ENCODE measurements around the gene UBE3C. TPM values are rescaled to one million over a fixed set of nuclear protein-coding genes. Genes with fewer than 3 reads are reported as not detected.

Gene UBE3C
- total and polyA plus RNA-seq, 11 donors: 11.0 to 57.5 (median 48.1) TPM

DNA sequence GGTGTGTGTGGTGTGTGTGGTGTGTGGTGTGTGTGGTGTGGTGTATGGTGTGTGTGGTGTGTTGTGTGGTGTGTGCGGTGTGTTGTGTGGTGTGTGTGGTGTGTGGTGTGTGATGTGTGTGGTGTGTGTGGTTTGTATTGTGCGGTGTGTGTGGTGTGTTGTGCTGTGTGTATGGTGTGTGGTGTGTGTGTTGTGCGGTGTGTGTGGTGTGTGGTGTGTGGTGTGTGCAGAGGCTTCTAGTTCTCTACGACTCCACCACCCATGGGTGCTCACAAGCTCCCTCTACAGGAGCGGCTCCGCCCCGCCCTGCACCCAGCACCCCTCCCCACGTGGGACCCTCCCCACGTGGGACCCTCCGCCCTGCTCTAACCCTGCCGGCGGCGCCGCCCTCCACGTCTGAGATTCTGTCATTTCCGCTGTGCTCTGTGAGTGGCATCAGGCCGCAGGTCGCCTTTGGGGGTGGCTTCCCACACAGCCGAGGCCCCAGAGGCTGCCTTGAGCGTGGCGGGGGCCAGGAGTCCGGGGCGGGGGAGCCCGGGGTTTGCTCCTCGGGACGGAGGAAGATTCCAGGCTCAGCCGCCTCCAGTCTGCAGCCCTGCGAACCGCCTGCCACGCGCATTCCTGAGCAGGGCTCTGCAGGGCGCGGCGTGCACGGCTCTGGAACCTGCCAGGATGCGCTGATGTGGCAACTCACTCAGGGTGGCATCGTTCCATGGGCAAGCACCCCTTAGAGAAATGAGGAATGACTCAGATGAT is 161.1 kb downstream of the UBE3C start:
- H3K9me3 ChIP-seq: no peaks in the 10 kb centered on the region
- no peak overlapping the region for H3K27ac ChIP-seq
- H3K4me3 ChIP-seq: peak overlapping the region in 9 of 12 donors; percentile 2 to 47 (median 36)
- H3K27me3 ChIP-seq: no peaks in the 10 kb centered on the region
- 65 to 72% (median 69%) methylated on average over 31 to 37 of the region's 37 CpGs for WGBS, 4 donors
- intact Hi-C loops (cut with DNase I): no loop called here
- TF ChIP-seq, protein P1, sequence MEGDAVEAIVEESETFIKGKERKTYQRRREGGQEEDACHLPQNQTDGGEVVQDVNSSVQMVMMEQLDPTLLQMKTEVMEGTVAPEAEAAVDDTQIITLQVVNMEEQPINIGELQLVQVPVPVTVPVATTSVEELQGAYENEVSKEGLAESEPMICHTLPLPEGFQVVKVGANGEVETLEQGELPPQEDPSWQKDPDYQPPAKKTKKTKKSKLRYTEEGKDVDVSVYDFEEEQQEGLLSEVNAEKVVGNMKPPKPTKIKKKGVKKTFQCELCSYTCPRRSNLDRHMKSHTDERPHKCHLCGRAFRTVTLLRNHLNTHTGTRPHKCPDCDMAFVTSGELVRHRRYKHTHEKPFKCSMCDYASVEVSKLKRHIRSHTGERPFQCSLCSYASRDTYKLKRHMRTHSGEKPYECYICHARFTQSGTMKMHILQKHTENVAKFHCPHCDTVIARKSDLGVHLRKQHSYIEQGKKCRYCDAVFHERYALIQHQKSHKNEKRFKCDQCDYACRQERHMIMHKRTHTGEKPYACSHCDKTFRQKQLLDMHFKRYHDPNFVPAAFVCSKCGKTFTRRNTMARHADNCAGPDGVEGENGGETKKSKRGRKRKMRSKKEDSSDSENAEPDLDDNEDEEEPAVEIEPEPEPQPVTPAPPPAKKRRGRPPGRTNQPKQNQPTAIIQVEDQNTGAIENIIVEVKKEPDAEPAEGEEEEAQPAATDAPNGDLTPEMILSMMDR (IDR thresholded peaks at IDR 0.05): no peak
- TF ChIP-seq POLR2A (IDR thresholded peaks at IDR 0.05): no peak
- ATAC-seq (peak in 3 of 4 donors; percentile 29 to 58 (median 43)), DNase-seq (no peak)
- peaks cover 0 to 35% (median 0%) of the 10 kb centered on the region in 12 donors for H3K4me1 ChIP-seq
- H3K36me3 ChIP-seq: no peaks in the 10 kb centered on the region

DNA sequence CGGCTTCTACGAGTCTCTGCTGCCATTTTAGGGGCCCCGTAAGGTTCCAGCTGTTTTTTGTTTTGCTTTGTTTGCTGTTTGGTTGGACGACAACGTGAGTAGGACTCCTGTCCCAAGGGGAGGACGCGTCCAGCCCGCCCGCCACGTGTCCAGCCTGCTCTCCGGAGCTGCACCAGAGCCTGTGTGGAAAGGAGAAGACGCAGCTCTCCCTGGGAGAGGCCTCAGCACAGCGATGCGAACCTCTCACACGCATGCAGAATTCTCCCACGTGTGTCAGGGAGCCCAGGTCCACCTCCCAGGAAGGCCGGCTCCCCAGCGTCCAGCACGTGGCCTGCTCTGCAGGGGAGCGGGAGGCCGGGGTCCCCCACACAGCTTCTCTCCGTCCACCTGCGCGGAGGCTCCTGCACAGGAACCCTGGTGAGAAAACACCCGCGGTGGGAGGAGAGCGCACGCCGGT is 161.7 kb downstream of the UBE3C start:
- peaks cover 0 to 35% (median 0%) of the 10 kb centered on the region in 12 donors for H3K4me1 ChIP-seq
- H3K27ac ChIP-seq: no peak overlapping the region
- no peaks in the 10 kb centered on the region for H3K9me3 ChIP-seq
- TF ChIP-seq, protein P1 (IDR thresholded peaks at IDR 0.05): no peak
- TF ChIP-seq POLR2A (IDR thresholded peaks at IDR 0.05): no peak
- peak overlapping the region in 9 of 12 donors; percentile 2 to 47 (median 36) for H3K4me3 ChIP-seq
- H3K27me3 ChIP-seq: no peaks in the 10 kb centered on the region
- WGBS, 4 donors: 72 to 84% (median 75%) methylated on average over 29 of the region's 29 CpGs
- H3K36me3 ChIP-seq: no peaks in the 10 kb centered on the region
- peak in 2 of 4 donors; percentile 18 to 21 for ATAC-seq
- peak in 1 of 5 donors; percentile 58 for DNase-seq
- intact Hi-C loops (cut with DNase I): no loop called here

DNA sequence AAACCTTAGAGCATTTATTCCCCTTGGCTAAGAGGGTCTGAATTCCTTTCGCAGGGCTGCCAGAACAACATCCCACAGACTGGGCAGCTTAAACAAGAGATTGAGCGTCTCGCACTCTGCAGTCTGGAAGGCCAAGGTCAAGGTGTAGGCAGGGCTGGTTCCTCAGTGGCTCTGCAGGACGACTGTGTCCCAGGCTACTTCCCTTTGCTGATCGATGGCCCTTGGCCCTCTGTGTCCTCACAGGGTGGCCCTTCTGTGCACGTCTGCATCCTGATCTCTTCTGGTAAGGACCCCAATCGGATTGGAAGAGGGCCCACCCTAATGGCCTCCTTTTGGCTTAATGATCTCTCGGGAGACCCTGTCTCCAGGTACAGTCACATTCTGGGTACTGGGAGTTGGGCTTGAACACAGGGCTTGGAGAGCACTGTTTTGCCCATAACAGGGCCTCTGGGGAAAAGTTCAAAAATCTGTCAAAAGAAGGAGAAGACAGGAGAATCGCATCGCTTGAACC is 162.9 kb downstream of the UBE3C start:
- H3K36me3 ChIP-seq: no peaks in the 10 kb centered on the region
- no peaks in the 10 kb centered on the region for H3K9me3 ChIP-seq
- ATAC-seq (no peak), DNase-seq (no peak)
- TF ChIP-seq, protein P1 (IDR thresholded peaks at IDR 0.05): no peak
- TF ChIP-seq POLR2A (IDR thresholded peaks at IDR 0.05): no peak
- no peaks in the 10 kb centered on the region for H3K27me3 ChIP-seq
- WGBS, 4 donors: 72 to 82% (median 77%) methylated on average over 10 of the region's 10 CpGs
- intact Hi-C loops (cut with DNase I): no loop called here
- H3K4me3 ChIP-seq: peak overlapping the region in 1 of 12 donors; percentile 30
- H3K4me1 ChIP-seq: peaks cover 0 to 35% (median 0%) of the 10 kb centered on the region in 12 donors
- H3K27ac ChIP-seq: peak overlapping the region in 5 of 12 donors; percentile 9 to 94 (median 34)
